CD14-positive monocyte (primary cell): Measurements from ENCODE around the gene MAP2K5. TPM values are rescaled to one million over a fixed set of nuclear protein-coding genes. Genes with fewer than 3 reads are reported as not detected.

ENCODE experiments used
- DNase-seq, 3 donors: peaks; one replicate each; pipeline ENCODE4 v3.0.0-alpha.2; 2011 to 2022
- H2AFZ ChIP-seq: 2 replicates; pipeline ENCODE4 v1.6.0; 2012; ENCODE audit warnings: mild to moderate bottlenecking, low read depth, low read length, inconsistent platforms; ENCODE audit not compliant: insufficient read depth, poor library complexity, severe bottlenecking
- H3K27ac ChIP-seq, 2 donors: 1 replicate in 1 of 2; 2 replicates in 1 of 2; pipeline ENCODE4 v1.5.1; 2012 to 2013; ENCODE audit warnings: low read length in 2 of 2, control low read depth in 1 of 2, inconsistent platforms in 1 of 2, low read depth in 1 of 2, mild to moderate bottlenecking in 1 of 2
- H3K27me3 ChIP-seq, 2 donors: one replicate each; pipeline versions ENCODE4 v1.6.0 to v1.6.1; 2011 to 2013; ENCODE audit warnings: low read length in 2 of 2; ENCODE audit not compliant: control insufficient read depth in 2 of 2, insufficient read depth in 2 of 2
- H3K36me3 ChIP-seq, 2 donors: replicated peaks in 1 of 2; 1 replicate in 1 of 2; 2 replicates in 1 of 2; pipeline versions ENCODE4 v1.5.1 to v1.6.1; 2012 to 2013; ENCODE audit warnings: low read length in 2 of 2, control low read depth in 1 of 2, inconsistent platforms in 1 of 2, mild to moderate bottlenecking in 1 of 2; ENCODE audit not compliant: insufficient read depth in 2 of 2, control insufficient read depth in 1 of 2
- H3K4me1 ChIP-seq, 2 donors: 1 replicate in 1 of 2; 2 replicates in 1 of 2; pipeline versions ENCODE4 v1.5.1 to v1.6.1; 2012 to 2013; ENCODE audit warnings: low read length in 2 of 2, control low read depth in 1 of 2, inconsistent platforms in 1 of 2, mild to moderate bottlenecking in 1 of 2, moderate library complexity in 1 of 2; ENCODE audit not compliant: insufficient read depth in 2 of 2, control insufficient read depth in 1 of 2
- H3K4me2 ChIP-seq: replicated peaks from 2 replicates; pipeline ENCODE3; 2012; ENCODE audit warnings: low read length, moderate library complexity, mild to moderate bottlenecking; ENCODE audit not compliant: poor library complexity, severe bottlenecking; ENCODE audit errors: extremely low read depth
- H3K4me3 ChIP-seq, 3 experiments: fragments of 200-600 bp in 1 of 3; sonication (generic) in 1 of 3; replicated peaks in 1 of 3; 1 replicate in 2 of 3; 2 replicates in 1 of 3; pipeline ENCODE4 v1.5.1; 2011 to 2013; ENCODE audit warnings: low read length in 3 of 3, mild to moderate bottlenecking in 3 of 3, control low read depth in 2 of 3, low read depth in 2 of 3, inconsistent platforms in 1 of 3, moderate library complexity in 1 of 3
- H3K79me2 ChIP-seq: 2 replicates; pipeline ENCODE4 v1.6.0; 2012; ENCODE audit warnings: mild to moderate bottlenecking, control low read depth, inconsistent platforms, low read length, moderate library complexity; ENCODE audit not compliant: insufficient read depth
- H3K9ac ChIP-seq: 2 replicates; pipeline ENCODE4 v1.6.0; 2017; ENCODE audit warnings: low read length, mild to moderate bottlenecking; ENCODE audit not compliant: insufficient read depth, poor library complexity, severe bottlenecking
- H3K9me3 ChIP-seq, 2 donors: replicated peaks in 1 of 2; 1 replicate in 1 of 2; 2 replicates in 1 of 2; pipeline versions ENCODE4 v1.5.1 to v1.6.1; 2012 to 2013; ENCODE audit warnings: low read length in 2 of 2, control low read depth in 1 of 2; ENCODE audit not compliant: control insufficient read depth in 1 of 2, insufficient read depth in 1 of 2
- H4K20me1 ChIP-seq: 2 replicates; pipeline ENCODE4 v1.6.0; 2012; ENCODE audit warnings: mild to moderate bottlenecking, low read length, control low read depth, moderate library complexity; ENCODE audit not compliant: insufficient read depth
- H3K27ac Mint-ChIP-seq, 7 donors: one replicate each; pipeline ENCODE4 v1.8.0; 2020; ENCODE audit warnings: mild to moderate bottlenecking in 7 of 7, mixed read lengths in 7 of 7, moderate library complexity in 6 of 7, inconsistent platforms in 2 of 7
- H3K27me3 Mint-ChIP-seq, 3 donors: one replicate each; pipeline ENCODE4 v1.8.0; 2021 to 2022; ENCODE audit warnings: low read depth in 3 of 3, mild to moderate bottlenecking in 3 of 3, mixed read lengths in 3 of 3, moderate library complexity in 3 of 3, inconsistent platforms in 1 of 3
- H3K36me3 Mint-ChIP-seq, 2 donors: one replicate each; pipeline ENCODE4 v1.8.0; 2020; ENCODE audit warnings: mixed read lengths in 2 of 2, inconsistent platforms in 1 of 2, mild to moderate bottlenecking in 1 of 2
- H3K4me1 Mint-ChIP-seq: one replicate; pipeline ENCODE4 v1.8.0; 2020; ENCODE audit warnings: mild to moderate bottlenecking, mixed read lengths
- H3K4me3 Mint-ChIP-seq, 2 donors: one replicate each; pipeline ENCODE4 v1.8.0; 2020; ENCODE audit warnings: mild to moderate bottlenecking in 2 of 2, mixed read lengths in 2 of 2, moderate library complexity in 1 of 2
- H3K9me3 Mint-ChIP-seq, 7 donors: one replicate each; pipeline ENCODE4 v1.8.0; 2020 to 2022; ENCODE audit warnings: mixed read lengths in 7 of 7, mild to moderate bottlenecking in 6 of 7, moderate library complexity in 6 of 7, inconsistent platforms in 2 of 7
- WGBS: methylation state at CpG from one replicate; pipeline ENCODE4 v1.1.5; 2013; ENCODE audit warnings: missing lambda C conversion rate; ENCODE audit not compliant: insufficient coverage; 5-methylcytosine and 5-hydroxymethylcytosine counted together
- intact Hi-C, 2 donors: fragments of 100-400 bp; cut with micrococcal nuclease; formaldehyde crosslinking; loops; one replicate each; pipeline versions ENCODE4 v1.15.0 to v1.15.1; 2023
- polyA plus RNA-seq, 3 donors: library from polyadenylated mRNA; depleted of rRNA in 1 of 3; unstranded in 2 of 3; stranded (reverse) in 1 of 3; fragments of 300-500 nt in 2 of 3; fragments of >200 nt in 1 of 3; fragmentation: Illumina TruSeq in 2 of 3; gene quantifications; 1 replicate in 2 of 3; 2 replicates in 1 of 3; pipeline ENCODE4 v1.2.3, GENCODE V29; 2012 to 2021
- TF ChIP-seq, protein P1 (sequence below): fragments of 200-600 bp; IDR thresholded peaks from one replicate; pipeline ENCODE4 v1.8.0; 2022; ENCODE audit warnings: antibody characterized with exemption, mild to moderate bottlenecking

The MAP2K5 gene
- polyA plus RNA-seq, 3 donors = 10.2 to 11.3 (median 10.6) TPM

- H3K36me3 Mint-ChIP-seq = peaks cover 13 to 23% of the 10 kb centered on the region in 2 donors
- H3K79me2 ChIP-seq = no peaks in the 10 kb centered on the region
- DNase-seq = peak; percentile 29 to 51 (median 49)
- peaks cover 0 to 9% of the 10 kb centered on the region in 2 donors for H3K36me3 ChIP-seq
- H3K9me3 Mint-ChIP-seq = no peaks in the 10 kb centered on the region
- peaks cover 0 to 1% (median 0%) of the 10 kb centered on the region in 3 donors for H3K27me3 Mint-ChIP-seq
- H3K4me3 Mint-ChIP-seq = peak overlapping the region; percentile 45 to 84
- TF ChIP-seq, protein P1, sequence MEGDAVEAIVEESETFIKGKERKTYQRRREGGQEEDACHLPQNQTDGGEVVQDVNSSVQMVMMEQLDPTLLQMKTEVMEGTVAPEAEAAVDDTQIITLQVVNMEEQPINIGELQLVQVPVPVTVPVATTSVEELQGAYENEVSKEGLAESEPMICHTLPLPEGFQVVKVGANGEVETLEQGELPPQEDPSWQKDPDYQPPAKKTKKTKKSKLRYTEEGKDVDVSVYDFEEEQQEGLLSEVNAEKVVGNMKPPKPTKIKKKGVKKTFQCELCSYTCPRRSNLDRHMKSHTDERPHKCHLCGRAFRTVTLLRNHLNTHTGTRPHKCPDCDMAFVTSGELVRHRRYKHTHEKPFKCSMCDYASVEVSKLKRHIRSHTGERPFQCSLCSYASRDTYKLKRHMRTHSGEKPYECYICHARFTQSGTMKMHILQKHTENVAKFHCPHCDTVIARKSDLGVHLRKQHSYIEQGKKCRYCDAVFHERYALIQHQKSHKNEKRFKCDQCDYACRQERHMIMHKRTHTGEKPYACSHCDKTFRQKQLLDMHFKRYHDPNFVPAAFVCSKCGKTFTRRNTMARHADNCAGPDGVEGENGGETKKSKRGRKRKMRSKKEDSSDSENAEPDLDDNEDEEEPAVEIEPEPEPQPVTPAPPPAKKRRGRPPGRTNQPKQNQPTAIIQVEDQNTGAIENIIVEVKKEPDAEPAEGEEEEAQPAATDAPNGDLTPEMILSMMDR = no peak
- H3K4me2 ChIP-seq = peak overlapping the region; percentile 51
- H2AFZ ChIP-seq = peak overlapping the region; percentile 27
- peaks cover 26 to 29% of the 10 kb centered on the region in 2 donors for H3K4me1 ChIP-seq
- no peaks in the 10 kb centered on the region for H3K9me3 ChIP-seq
- intact Hi-C loops = no loop called here
- H3K27me3 ChIP-seq = no peaks in the 10 kb centered on the region
- 0% methylated on average over 1 of the region's 6 CpGs for WGBS
- peak overlapping the region; percentile 22 for H3K9ac ChIP-seq
- H3K4me3 ChIP-seq = peak overlapping the region in 1 of 3 experiments; percentile 45
- no peaks in the 10 kb centered on the region for H4K20me1 ChIP-seq
- peaks cover 38% of the 10 kb centered on the region for H3K4me1 Mint-ChIP-seq
- H3K27ac Mint-ChIP-seq = peak overlapping the region; percentile 6 to 87 (median 76)
- peak overlapping the region in 1 of 2 donors; percentile 5 for H3K27ac ChIP-seq
Measured at GRCh38 chr15:67779549-67780111, 237.1 kb downstream of the MAP2K5 start.

GRCh38 chr15:67781061-67781460, 238.6 kb downstream of the MAP2K5 start:
- TF ChIP-seq, protein P1 = no peak
- peaks cover 0 to 1% (median 0%) of the 10 kb centered on the region in 3 donors for H3K27me3 Mint-ChIP-seq
- peaks cover 8 to 24% of the 10 kb centered on the region in 2 donors for H3K36me3 Mint-ChIP-seq
- Histone ChIP-seq H3K9me3 (no peaks in the 10 kb centered on the region), H3K27me3 (no peaks in the 10 kb centered on the region), H3K9ac (no peak overlapping the region), H3K4me1 (peaks cover 26 to 31% of the 10 kb centered on the region in 2 donors), H4K20me1 (no peaks in the 10 kb centered on the region), H3K4me3 (no peak overlapping the region), H3K36me3 (no peaks in the 10 kb centered on the region), H3K27ac (no peak overlapping the region), H2AFZ (no peak overlapping the region), H3K79me2 (no peaks in the 10 kb centered on the region), H3K4me2 (no peak overlapping the region)
- intact Hi-C loops = no loop called here
- no peak for DNase-seq
- peaks cover 42% of the 10 kb centered on the region for H3K4me1 Mint-ChIP-seq
- H3K9me3 Mint-ChIP-seq = no peaks in the 10 kb centered on the region
- peak overlapping the region in 1 of 7 donors; percentile 30 for H3K27ac Mint-ChIP-seq
- 100% methylated on average over 1 of the region's 3 CpGs for WGBS
- no peak overlapping the region for H3K4me3 Mint-ChIP-seq
